Skin epidermis (tissue), 12 donors: Measurements from ENCODE around the gene HUNK.
A peak's percentile ranks its signal among the peaks of the same experiment; 100 is the strongest.
"Not testable (repeated sequence)": the region's sequence is repeated elsewhere in the genome, so short reads cannot be mapped to it uniquely, and the experiment has no call there.

ENCODE experiments used
- H3K27ac ChIP-seq, 21 experiments: fragments of 200-600 bp; sonication (generic) in 11 of 21; one replicate each; pipeline ENCODE4 v1.5.0; 2020; ENCODE audit warnings: mild to moderate bottlenecking in 3 of 21, inconsistent platforms in 2 of 21, moderate library complexity in 2 of 21
- H3K4me3 ChIP-seq, 7 experiments: fragments of 200-600 bp; sonication (generic) in 2 of 7; one replicate each; pipeline ENCODE4 v1.5.0; 2020; ENCODE audit warnings: inconsistent platforms in 2 of 7, mild to moderate bottlenecking in 2 of 7, moderate library complexity in 1 of 7

Gene HUNK

DNA sequence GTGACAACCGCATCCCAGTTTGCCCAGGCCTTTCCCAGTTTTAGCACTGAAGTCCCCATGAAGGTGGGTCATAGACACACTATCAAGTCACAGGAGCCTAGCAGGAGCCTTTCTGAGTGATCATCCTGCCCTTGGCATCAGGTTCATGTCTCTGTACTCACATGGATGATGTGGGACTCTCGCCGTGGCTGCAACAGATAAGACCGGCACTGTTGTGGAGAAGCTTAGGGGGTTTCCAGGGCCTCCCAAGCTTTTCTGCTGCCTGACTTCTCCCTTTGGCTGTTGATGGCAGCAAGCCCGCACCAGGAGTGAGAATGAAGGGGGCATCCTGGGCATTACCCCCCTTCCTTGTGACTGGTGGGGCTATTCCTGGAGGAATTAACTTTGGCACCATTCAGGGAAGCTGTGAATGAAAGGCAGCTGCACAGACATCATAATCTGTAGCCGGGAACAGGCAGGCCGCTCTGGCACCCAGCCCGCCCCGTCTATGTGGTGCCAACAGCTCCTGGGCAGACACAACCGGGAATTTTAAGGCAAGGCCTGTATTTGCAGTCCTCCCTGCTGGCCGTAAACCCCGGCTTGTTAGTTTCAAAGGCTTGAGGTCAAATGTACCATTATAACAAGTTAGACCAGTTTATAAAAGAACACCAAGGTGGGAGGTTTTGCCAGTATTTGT lies 148.6 kb downstream of the HUNK start:
- no peak overlapping the region for H3K4me3 ChIP-seq
- peak overlapping the region in 7 of 21 experiments; percentile 4 to 45 (median 17) for H3K27ac ChIP-seq

DNA sequence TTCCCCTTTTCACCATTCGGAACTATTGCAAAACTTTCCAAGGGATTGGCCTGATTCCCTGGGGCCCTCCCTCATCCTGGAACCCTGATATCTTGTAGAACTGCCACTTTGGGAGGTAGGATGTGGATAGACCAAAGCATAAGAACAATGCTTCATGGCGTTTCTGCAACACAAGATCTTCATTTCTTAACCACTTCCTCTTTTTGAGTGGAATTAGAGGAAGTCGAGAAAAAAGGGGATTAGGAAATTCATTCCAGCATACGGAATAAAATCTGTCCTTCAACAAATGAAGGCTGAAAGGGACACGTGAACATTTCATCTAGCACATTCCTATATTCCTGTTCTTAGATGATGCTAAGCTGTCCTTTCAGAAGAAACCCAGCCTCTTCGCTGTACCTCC lies 149.3 kb downstream of the HUNK start:
- peak overlapping the region in 3 of 21 experiments; percentile 4 to 45 (median 28) for H3K27ac ChIP-seq
- H3K4me3 ChIP-seq: no peak overlapping the region

- H3K4me3 ChIP-seq: no peak overlapping the region
Measured at GRCh38 chr21:32030146-32030652, 157.4 kb downstream of the HUNK start.

GRCh38 chr21:32034850-32035249 lies 162.0 kb downstream of the HUNK start:
- H3K27ac ChIP-seq: no peak overlapping the region
- H3K4me3 ChIP-seq: no peak overlapping the region

More at GRCh38 chr21:32030146-32030652, 157.4 kb downstream of the HUNK start:
- no peak overlapping the region for H3K27ac ChIP-seq

DNA sequence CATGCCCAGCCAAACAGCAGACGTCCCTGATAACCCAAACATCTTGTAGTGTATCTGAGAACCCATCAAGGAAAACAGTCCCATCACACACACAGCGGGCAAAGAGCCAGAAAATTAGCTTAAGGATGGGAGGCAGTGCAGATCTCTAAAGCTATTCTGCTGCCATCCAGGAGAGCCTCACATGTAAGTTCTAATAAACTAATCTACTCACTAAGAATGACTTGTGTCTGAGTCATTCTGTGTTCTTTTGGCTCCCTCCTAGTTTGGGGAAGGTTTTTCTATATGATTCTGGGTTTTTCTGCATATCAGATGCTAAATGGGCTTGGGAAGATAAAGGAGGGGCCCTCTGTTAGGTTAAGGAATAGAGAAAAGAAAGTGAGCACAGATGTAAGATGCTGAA lies 162.8 kb downstream of the HUNK start:
- Histone ChIP-seq H3K27ac (no peak overlapping the region), H3K4me3 (no peak overlapping the region)

- no peak overlapping the region for H3K27ac ChIP-seq
- H3K4me3 ChIP-seq: no peak overlapping the region
Measured at GRCh38 chr21:32036756-32037155, 163.9 kb downstream of the HUNK start.

GRCh38 chr21:32038751-32039150 lies 165.9 kb downstream of the HUNK start:
- not testable (repeated sequence) for H3K4me3 ChIP-seq, H3K27ac ChIP-seq

- Histone ChIP-seq H3K4me3 (no peak overlapping the region), H3K27ac (no peak overlapping the region)
Measured at GRCh38 chr21:32043458-32043857, 170.6 kb downstream of the HUNK start.

DNA sequence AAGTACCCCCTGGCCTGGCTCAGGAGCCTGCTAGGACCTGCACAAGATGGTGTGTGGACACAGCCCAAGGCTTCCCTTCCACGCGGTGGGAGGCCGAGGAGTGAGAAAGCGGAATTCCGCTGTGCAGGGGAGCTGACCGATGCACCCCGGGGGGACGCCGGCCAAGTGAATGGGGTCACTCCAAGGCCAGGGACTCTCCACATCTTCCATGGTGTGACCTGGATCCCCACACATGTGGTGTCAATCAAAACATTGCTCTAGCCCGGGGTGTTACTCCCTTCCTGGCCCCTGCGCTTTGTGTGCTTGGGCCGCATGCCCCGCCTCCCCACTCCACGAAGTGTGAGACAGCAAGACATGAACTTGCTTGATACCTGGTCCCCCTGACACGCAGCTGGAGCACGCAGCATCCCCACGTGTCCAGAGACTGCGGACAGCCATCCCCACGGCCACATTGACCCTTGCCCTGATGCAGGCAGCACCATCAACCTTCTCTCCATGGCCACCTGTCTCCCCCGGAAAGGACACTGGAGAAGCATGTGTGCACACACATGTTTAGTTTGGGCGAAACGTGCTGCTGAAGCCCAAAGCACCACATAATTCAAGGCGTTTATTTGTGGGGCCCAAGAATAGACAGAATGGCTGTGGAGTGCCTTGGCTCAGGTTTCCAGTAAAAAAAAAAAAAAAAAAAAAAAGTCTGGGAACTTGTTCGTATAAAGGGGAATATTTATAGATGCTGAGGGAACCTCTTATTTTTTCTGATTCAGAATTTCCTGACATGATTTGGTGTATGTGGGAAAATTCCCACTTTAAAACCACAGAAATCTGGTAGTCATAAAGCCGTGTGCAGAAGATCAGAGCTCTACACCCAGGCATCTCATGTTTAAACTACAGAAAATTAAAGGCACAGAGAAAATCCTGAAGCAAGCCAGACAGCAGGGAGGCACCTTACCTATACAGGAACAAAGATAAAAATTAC lies 171.7 kb downstream of the HUNK start:
- Histone ChIP-seq H3K27ac (peak overlapping the region in 2 of 21 experiments; percentile 31 to 36), H3K4me3 (no peak overlapping the region)

DNA sequence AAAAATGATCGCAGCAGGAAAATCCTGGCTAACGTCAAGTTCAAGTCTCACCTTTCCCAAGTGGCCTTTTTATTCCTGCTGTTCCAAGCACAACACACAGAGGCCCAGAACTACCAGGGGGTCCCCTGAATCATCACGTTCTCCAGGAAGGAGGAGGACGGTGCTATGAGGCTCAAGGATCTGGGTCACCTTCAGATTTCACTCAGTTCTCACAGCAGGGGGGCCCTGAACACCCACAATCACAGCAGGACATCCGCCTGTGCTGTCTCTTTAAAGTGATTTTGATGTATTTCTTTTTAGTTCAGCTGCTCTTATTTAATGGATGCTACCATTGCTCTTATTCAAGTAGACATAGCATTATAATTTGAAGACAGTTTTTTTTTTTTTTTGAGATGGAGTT lies 173.4 kb downstream of the HUNK start:
- Histone ChIP-seq H3K27ac (no peak overlapping the region), H3K4me3 (no peak overlapping the region)

- Histone ChIP-seq H3K27ac (no peak overlapping the region), H3K4me3 (no peak overlapping the region)
Measured at GRCh38 chr21:32048353-32048752, 175.5 kb downstream of the HUNK start.
